ENCODE results near the gene AHI1.
"Not testable (repeated sequence)": the region's sequence is repeated elsewhere in the genome, so short reads cannot be mapped to it uniquely, and the experiment has no call there.

AHI1 gene

GRCh38 chr6:135383766-135384165, 113.8 kb downstream of the AHI1 start:
- no peak for DNase-seq

GRCh38 chr6:135383301-135383700, 114.2 kb downstream of the AHI1 start:
- no peak for DNase-seq

GRCh38 chr6:135382182-135382628, 115.3 kb downstream of the AHI1 start:
- no peak for DNase-seq

- DNase-seq: no peak
Measured at GRCh38 chr6:135380793-135381192, 116.7 kb downstream of the AHI1 start.

GRCh38 chr6:135379647-135380046, 117.9 kb downstream of the AHI1 start:
- DNase-seq: no peak

GRCh38 chr6:135372758-135373157, 124.8 kb downstream of the AHI1 start:
- no peak for DNase-seq

- not testable (repeated sequence) for DNase-seq
Measured at GRCh38 chr6:135363622-135364021, 133.9 kb downstream of the AHI1 start.

- DNase-seq: no peak
Measured at GRCh38 chr6:135362124-135362523, 135.4 kb downstream of the AHI1 start.

- no peak for DNase-seq
Measured at GRCh38 chr6:135360222-135360621, 137.3 kb downstream of the AHI1 start.

GRCh38 chr6:135358985-135359384, 138.6 kb downstream of the AHI1 start:
- DNase-seq: no peak

GRCh38 chr6:135358251-135358821, 139.2 kb downstream of the AHI1 start:
- no peak for DNase-seq

- DNase-seq: no peak
Measured at GRCh38 chr6:135354407-135354806, 143.1 kb downstream of the AHI1 start.

- no peak for DNase-seq
Measured at GRCh38 chr6:135353113-135353512, 144.4 kb downstream of the AHI1 start.

- no peak for DNase-seq
Measured at GRCh38 chr6:135351635-135352034, 145.9 kb downstream of the AHI1 start.

GRCh38 chr6:135347887-135348286, 149.7 kb downstream of the AHI1 start:
- no peak for DNase-seq

GRCh38 chr6:135346747-135347146, 150.8 kb downstream of the AHI1 start:
- no peak for DNase-seq

GRCh38 chr6:135344526-135344925, 153.0 kb downstream of the AHI1 start:
- DNase-seq: no peak

GRCh38 chr6:135339920-135340319, 157.6 kb downstream of the AHI1 start:
- DNase-seq: not testable (repeated sequence)

GRCh38 chr6:135334169-135334568, 163.4 kb downstream of the AHI1 start:
- no peak for DNase-seq

- DNase-seq: no peak
Measured at GRCh38 chr6:135331002-135331401, 166.5 kb downstream of the AHI1 start.

- no peak for DNase-seq
Measured at GRCh38 chr6:135329851-135330803, 167.4 kb downstream of the AHI1 start.

- no peak for DNase-seq
Measured at GRCh38 chr6:135328136-135328535, 169.4 kb downstream of the AHI1 start.

- no peak for DNase-seq
Measured at GRCh38 chr6:135325624-135326424, 171.7 kb downstream of the AHI1 start.

Measured in CD4-positive, alpha-beta T cell treated with Interleukin-17A for 4 hours (primary cell).